HG03354 (cell line): Measurements from ENCODE around the gene CCDC178.

Source experiments
- ATAC-seq: cut with Tn5 transposase; IDR thresholded peaks from one replicate; pipeline ENCODE4 v1.9.1; 2021; ENCODE audit warnings: mild to moderate bottlenecking; ENCODE audit not compliant: unreplicated experiment, poor library complexity, severe bottlenecking

The CCDC178 gene

GRCh38 chr18:32934201-32934600 lies 506.3 kb downstream of the CCDC178 start:
- no peak for ATAC-seq

GRCh38 chr18:32930695-32931301 lies 509.7 kb downstream of the CCDC178 start:
- peak; percentile 99 for ATAC-seq

GRCh38 chr18:32929213-32929612 lies 511.3 kb downstream of the CCDC178 start:
- no peak for ATAC-seq

- ATAC-seq: no peak
Measured at GRCh38 chr18:32922951-32923430, 517.5 kb downstream of the CCDC178 start.

- ATAC-seq: no peak
Measured at GRCh38 chr18:32920796-32921787, 519.4 kb downstream of the CCDC178 start.

GRCh38 chr18:32919799-32920198 lies 520.7 kb downstream of the CCDC178 start:
- peak; percentile 99 for ATAC-seq

- ATAC-seq: peak; percentile 41
Measured at GRCh38 chr18:32918692-32919250, 521.8 kb downstream of the CCDC178 start.

- ATAC-seq: no peak
Measured at GRCh38 chr18:32915516-32915915, 525.0 kb downstream of the CCDC178 start.

- ATAC-seq: no peak
Measured at GRCh38 chr18:32911660-32912284, 528.7 kb downstream of the CCDC178 start.

GRCh38 chr18:32910694-32911296 lies 529.7 kb downstream of the CCDC178 start:
- no peak for ATAC-seq

GRCh38 chr18:32909798-32910561 lies 530.5 kb downstream of the CCDC178 start:
- no peak for ATAC-seq

- ATAC-seq: no peak
Measured at GRCh38 chr18:32908424-32908805, 532.1 kb downstream of the CCDC178 start.

- ATAC-seq: no peak
Measured at GRCh38 chr18:32907648-32908423, 532.7 kb downstream of the CCDC178 start.

- ATAC-seq: no peak
Measured at GRCh38 chr18:32907311-32907585, 533.3 kb downstream of the CCDC178 start.

- ATAC-seq: no peak
Measured at GRCh38 chr18:32906506-32907310, 533.8 kb downstream of the CCDC178 start.

- ATAC-seq: no peak
Measured at GRCh38 chr18:32905651-32906050, 534.9 kb downstream of the CCDC178 start.

GRCh38 chr18:32902568-32903330 lies 537.8 kb downstream of the CCDC178 start:
- ATAC-seq: no peak
